Ovary (tissue), 9 donors: ENCODE results near the gene ZNF207. TPM values are rescaled to one million over a fixed set of nuclear protein-coding genes. Genes with fewer than 3 reads are reported as not detected.
"Not testable (repeated sequence)": the region's sequence is repeated elsewhere in the genome, so short reads cannot be mapped to it uniquely, and the experiment has no call there.

ENCODE experiments used
- DNase-seq, 5 donors: peaks; one replicate each; pipeline ENCODE4 v3.0.0-alpha.2; 2019 to 2020
- H3K27ac ChIP-seq, 2 donors: fragments of 200-600 bp; one replicate each; pipeline versions ENCODE4 v1.5.1 to v1.8.0; 2019 to 2022
- H3K27me3 ChIP-seq: fragments of 200-600 bp; one replicate; pipeline ENCODE4 v1.8.0; 2022
- H3K36me3 ChIP-seq: fragments of 200-600 bp; sonication (generic); one replicate; pipeline ENCODE4 v1.5.1; 2019
- H3K4me1 ChIP-seq: one replicate; pipeline ENCODE4 v1.8.1; 2013; ENCODE audit warnings: mild to moderate bottlenecking, moderate library complexity; ENCODE audit not compliant: insufficient read depth
- H3K4me3 ChIP-seq: fragments of 200-600 bp; sonication (generic); one replicate; pipeline ENCODE4 v1.5.1; 2017
- H3K9me3 ChIP-seq, 2 donors: fragments of 200-600 bp in 1 of 2; sonication (generic) in 1 of 2; one replicate each; pipeline versions ENCODE4 v1.5.1 to v1.8.1; 2013 to 2019; ENCODE audit warnings: mild to moderate bottlenecking in 1 of 2, moderate library complexity in 1 of 2
- CTCF ChIP-seq, 3 donors: fragments of 450-650 bp in 2 of 3; fragments of 200-600 bp in 1 of 3; IDR thresholded peaks; one replicate each; pipeline versions ENCODE4 v1.5.1 to v1.8.0; 2016 to 2022; ENCODE audit warnings: antibody characterized with exemption in 3 of 3, mild to moderate bottlenecking in 1 of 3
- EP300 ChIP-seq: sonication (generic); formaldehyde crosslinking; IDR thresholded peaks from one replicate; pipeline ENCODE4 v1.6.1; 2017; ENCODE audit warnings: antibody characterized with exemption
- POLR2A ChIP-seq: fragments of 450-650 bp; IDR thresholded peaks from one replicate; pipeline ENCODE4 v1.6.1; 2017; ENCODE audit warnings: antibody characterized with exemption, mild to moderate bottlenecking, moderate library complexity
- WGBS, 3 donors: extraction: QIAGEN DNeasy Blood & Tissue Kit in 1 of 3; methylation state at CpG; one replicate each; pipeline versions ENCODE4 v1.1.5 to v1.1.7; 2013 to 2017; 5-methylcytosine and 5-hydroxymethylcytosine counted together
- intact Hi-C, 4 donors: fragments of 100-400 bp; cut with DNase I; formaldehyde crosslinking; loops; one replicate each; pipeline versions ENCODE4 v1.11.0 to v1.15.1; 2022 to 2023
- polyA plus RNA-seq, 2 donors: library from polyadenylated mRNA; stranded (reverse); fragments of 200-250 nt in 1 of 2; fragments of 350-450 nt in 1 of 2; fragmentation: Illumina TruSeq in 1 of 2; extraction: RNeasy Lipid Tissue Mini Kit (QIAGEN cat#74804) in 1 of 2; gene quantifications; one replicate each; pipeline ENCODE4 v1.2.3, GENCODE V29; 2013 to 2014
- total RNA-seq, 7 donors: library from RNA; depleted of rRNA in 2 of 7; stranded (reverse); fragments of >200 nt in 2 of 7; fragmentation: NEBNext Ultra II Directional in 3 of 7; extraction: Animal tissue kit (Norgen Biotek cat#: 25700) in 3 of 7; gene quantifications; one replicate each; pipeline versions ENCODE4 v1.1.0 to v1.2.4, GENCODE V29; 2016 to 2023
- donor health status: DM: no; HTN: no; CAD: no; lungs with moderate emphysema.
- donor health status: DM: no; HTN: no; CAD: no.
- donor health status: Bipolar disorder and iron deficiency.
- donor health status: DM: yes; HTN: yes; CAD: no.
- donor health status: DM: no; HTN: no; CAD: no.
- donor health status: DM: yes; HTN: yes; CAD: no.

Gene ZNF207
- total and polyA plus RNA-seq, 9 donors = 67.0 to 157 (median 136) TPM

- Histone ChIP-seq H3K27ac (no peak overlapping the region), H3K36me3 (no peaks in the 10 kb centered on the region), H3K4me3 (no peak overlapping the region), H3K27me3 (no peaks in the 10 kb centered on the region), H3K4me1 (peaks cover 2% of the 10 kb centered on the region), H3K9me3 (no peaks in the 10 kb centered on the region)
- TF ChIP-seq EP300 = no peak
- no peak for TF ChIP-seq POLR2A
- TF ChIP-seq CTCF (IDR thresholded peaks at IDR 0.05) = no peak
- intact Hi-C loops = no loop called here
- no peak for DNase-seq
- 82 to 85% (median 84%) methylated on average over 11 of the region's 11 CpGs for WGBS, 3 donors
Observed at GRCh38 chr17:32345951-32346600, 3.9 kb upstream of the ZNF207 start.

GRCh38 chr17:32348483-32348800 is 1.5 kb upstream of the ZNF207 start:
- WGBS, 3 donors = 97 to 99% (median 97%) methylated on average over 2 of the region's 2 CpGs
- no peaks in the 10 kb centered on the region for H3K27me3 ChIP-seq
- no peak overlapping the region for H3K27ac ChIP-seq
- H3K36me3 ChIP-seq = no peaks in the 10 kb centered on the region
- no peaks in the 10 kb centered on the region for H3K9me3 ChIP-seq
- no peak for DNase-seq
- intact Hi-C loops = no loop called here
- peaks cover 7% of the 10 kb centered on the region for H3K4me1 ChIP-seq
- TF ChIP-seq EP300 = no peak
- TF ChIP-seq POLR2A = no peak
- TF ChIP-seq CTCF (IDR thresholded peaks at IDR 0.05) = no peak
- H3K4me3 ChIP-seq = no peak overlapping the region

GRCh38 chr17:32349503-32349853 is 479 bp upstream of the ZNF207 start:
- DNase-seq = no peak
- no peak for TF ChIP-seq POLR2A
- TF ChIP-seq CTCF (IDR thresholded peaks at IDR 0.05) = no peak
- peak; percentile 20 for TF ChIP-seq EP300
- peak overlapping the region; percentile 94 for H3K4me3 ChIP-seq
- intact Hi-C loops = no loop called here
- H3K9me3 ChIP-seq = no peaks in the 10 kb centered on the region
- H3K27ac ChIP-seq = peak overlapping the region in 1 of 2 donors; percentile 67
- no peaks in the 10 kb centered on the region for H3K36me3 ChIP-seq
- H3K4me1 ChIP-seq = peaks cover 10% of the 10 kb centered on the region
- H3K27me3 ChIP-seq = no peaks in the 10 kb centered on the region
- 6 to 21% (median 12%) methylated on average over 15 of the region's 15 CpGs for WGBS, 3 donors

- Histone ChIP-seq H3K9me3 (no peaks in the 10 kb centered on the region), H3K36me3 (no peaks in the 10 kb centered on the region), H3K27ac (peak overlapping the region; percentile 67 to 91), H3K4me1 (peaks cover 17% of the 10 kb centered on the region), H3K27me3 (no peaks in the 10 kb centered on the region), H3K4me3 (peak overlapping the region; percentile 94)
- TF ChIP-seq CTCF (IDR thresholded peaks at IDR 0.05) = no peak
- TF ChIP-seq POLR2A = no peak
- no peak for TF ChIP-seq EP300
- intact Hi-C loops = no loop called here
- 0 to 1% (median 1%) methylated on average over 20 of the region's 20 CpGs for WGBS, 3 donors
- peak in 1 of 5 donors; percentile 43 for DNase-seq
Observed at GRCh38 chr17:32350666-32351418, 885 bp downstream of the ZNF207 start.

GRCh38 chr17:32352734-32353133 is 2.8 kb downstream of the ZNF207 start:
- peaks cover 19% of the 10 kb centered on the region for H3K4me1 ChIP-seq
- not testable (repeated sequence) for H3K27ac ChIP-seq
- 75 to 82% (median 81%) methylated on average over 9 of the region's 9 CpGs for WGBS, 3 donors

More at GRCh38 chr17:32352734-32353133, 2.8 kb downstream of the ZNF207 start:
- H3K36me3 ChIP-seq, H3K27me3 ChIP-seq, intact Hi-C loops, DNase-seq, H3K9me3 ChIP-seq: not testable (repeated sequence)
- peak overlapping the region; percentile 94 for H3K4me3 ChIP-seq
